ENCODE results near the gene APOL5.
"Not testable (repeated sequence)": the region's sequence is repeated elsewhere in the genome, so short reads cannot be mapped to it uniquely, and the experiment has no call there.

- not testable (repeated sequence) for TF ChIP-seq CTCF, POLR2A (IDR thresholded peaks at IDR 0.05)
Measured at GRCh38 chr22:35679492-35679891, 38.2 kb upstream of the APOL5 start.
